PC-9 (cell line): Measurements from ENCODE around the gene LRMDA.

Source experiments
- EZH2 ChIP-seq: fragments of 200-600 bp; sonication (generic); IDR thresholded peaks from 2 replicates; pipeline ENCODE4 v1.8.0; 2017; ENCODE audit warnings: antibody characterized with exemption, low read depth
- TF ChIP-seq, protein P1 (sequence below): fragments of 200-600 bp; sonication (generic); conservative IDR thresholded peaks from 2 replicates; pipeline ENCODE4 v1.6.1; 2017; ENCODE audit warnings: mixed run types, antibody characterized with exemption, mild to moderate bottlenecking, moderate library complexity

DNA sequence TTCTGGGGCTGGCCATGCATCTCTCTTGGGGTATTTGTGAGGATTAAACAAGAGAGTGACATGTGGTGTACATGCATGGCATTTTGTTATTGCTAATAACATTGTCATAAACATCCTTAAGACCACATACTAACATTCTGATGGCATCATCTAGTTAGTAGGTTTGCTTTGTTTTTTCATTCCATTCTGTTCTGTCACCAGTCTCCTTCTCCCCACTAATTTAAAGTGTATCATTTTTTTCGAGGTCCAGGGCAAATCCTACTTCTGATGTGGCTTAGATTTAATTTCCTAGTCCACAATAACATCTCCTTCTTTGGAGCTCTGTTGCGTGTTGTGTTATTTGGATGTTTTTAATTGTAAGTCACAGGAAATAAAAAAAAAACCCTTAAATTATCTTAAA, 248.1 kb downstream of the LRMDA start:
- TF ChIP-seq, protein P1, sequence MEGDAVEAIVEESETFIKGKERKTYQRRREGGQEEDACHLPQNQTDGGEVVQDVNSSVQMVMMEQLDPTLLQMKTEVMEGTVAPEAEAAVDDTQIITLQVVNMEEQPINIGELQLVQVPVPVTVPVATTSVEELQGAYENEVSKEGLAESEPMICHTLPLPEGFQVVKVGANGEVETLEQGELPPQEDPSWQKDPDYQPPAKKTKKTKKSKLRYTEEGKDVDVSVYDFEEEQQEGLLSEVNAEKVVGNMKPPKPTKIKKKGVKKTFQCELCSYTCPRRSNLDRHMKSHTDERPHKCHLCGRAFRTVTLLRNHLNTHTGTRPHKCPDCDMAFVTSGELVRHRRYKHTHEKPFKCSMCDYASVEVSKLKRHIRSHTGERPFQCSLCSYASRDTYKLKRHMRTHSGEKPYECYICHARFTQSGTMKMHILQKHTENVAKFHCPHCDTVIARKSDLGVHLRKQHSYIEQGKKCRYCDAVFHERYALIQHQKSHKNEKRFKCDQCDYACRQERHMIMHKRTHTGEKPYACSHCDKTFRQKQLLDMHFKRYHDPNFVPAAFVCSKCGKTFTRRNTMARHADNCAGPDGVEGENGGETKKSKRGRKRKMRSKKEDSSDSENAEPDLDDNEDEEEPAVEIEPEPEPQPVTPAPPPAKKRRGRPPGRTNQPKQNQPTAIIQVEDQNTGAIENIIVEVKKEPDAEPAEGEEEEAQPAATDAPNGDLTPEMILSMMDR = no peak
- no peak for TF ChIP-seq EZH2
